GM23338 (cell line): ENCODE results near the gene CRYGA. TPM values are rescaled to one million over a fixed set of nuclear protein-coding genes. Genes with fewer than 3 reads are reported as not detected.

Experiments used
- ATAC-seq: fragments of 200-7000 bp; cut with Tn5 transposase; 3 replicates; pipeline ENCODE4 v1.9.1; 2020
- DNase-seq: peaks from one replicate; pipeline ENCODE4 v3.0.0-alpha.2; 2015; ENCODE audit warnings: low spot score
- H2AFZ ChIP-seq: fragments of 200-600 bp; sonication (generic); 2 replicates; pipeline ENCODE4 v1.8.0; 2016; ENCODE audit warnings: antibody characterized with exemption, mild to moderate bottlenecking, moderate library complexity
- H3F3A ChIP-seq: fragments of 200-600 bp; sonication (generic); replicated peaks from 2 replicates; pipeline ENCODE4 v1.8.0; 2017; ENCODE audit warnings: antibody characterized with exemption, mixed run types, low read depth
- H3K27ac ChIP-seq: fragments of 200-600 bp; sonication (generic); 2 replicates; pipeline ENCODE4 v1.6.1; 2016; ENCODE audit warnings: low read depth
- H3K27me3 ChIP-seq: fragments of 200-600 bp; sonication (generic); 2 replicates; pipeline ENCODE4 v1.8.0; 2016; ENCODE audit warnings: mild to moderate bottlenecking, mixed run types, moderate library complexity; ENCODE audit not compliant: insufficient read depth
- H3K36me3 ChIP-seq: fragments of 200-600 bp; sonication (generic); 2 replicates; pipeline ENCODE4 v1.8.0; 2016; ENCODE audit warnings: mild to moderate bottlenecking; ENCODE audit not compliant: insufficient read depth
- H3K4me1 ChIP-seq: fragments of 200-600 bp; sonication (generic); 2 replicates; pipeline ENCODE4 v1.8.0; 2016; ENCODE audit warnings: mild to moderate bottlenecking, moderate library complexity; ENCODE audit not compliant: insufficient read depth
- H3K4me2 ChIP-seq: fragments of 200-600 bp; sonication (generic); 2 replicates; pipeline ENCODE4 v1.7.1; 2017; ENCODE audit warnings: mixed run types
- H3K4me3 ChIP-seq: fragments of 200-600 bp; sonication (generic); 2 replicates; pipeline ENCODE4 v1.6.1; 2016; ENCODE audit warnings: mixed run types
- H3K79me2 ChIP-seq: fragments of 200-600 bp; sonication (generic); replicated peaks from 2 replicates; pipeline ENCODE4 v1.8.0; 2017; ENCODE audit warnings: mild to moderate bottlenecking; ENCODE audit not compliant: insufficient read depth
- H3K9me2 ChIP-seq: fragments of 200-600 bp; sonication (generic); 2 replicates; pipeline ENCODE4 v1.8.0; 2017; ENCODE audit not compliant: insufficient read depth
- H4K20me1 ChIP-seq: fragments of 200-600 bp; sonication (generic); replicated peaks from 2 replicates; pipeline ENCODE4 v1.8.0; 2017; ENCODE audit warnings: mild to moderate bottlenecking; ENCODE audit not compliant: insufficient read depth
- H3K27ac Mint-ChIP-seq: 2 replicates; pipeline ENCODE4 v1.8.0; 2020; ENCODE audit warnings: inconsistent platforms, mild to moderate bottlenecking, moderate library complexity, mixed read lengths
- H3K27me3 Mint-ChIP-seq: 3 replicates; pipeline ENCODE4 v1.8.0; 2022; ENCODE audit warnings: low read depth, mild to moderate bottlenecking, moderate library complexity, mixed read lengths, inconsistent platforms; ENCODE audit not compliant: insufficient read depth, poor library complexity
- H3K36me3 Mint-ChIP-seq: 3 replicates; pipeline ENCODE4 v1.8.0; 2021; ENCODE audit warnings: low read depth, mild to moderate bottlenecking, inconsistent platforms, moderate library complexity, mixed read lengths
- H3K4me1 Mint-ChIP-seq: 3 replicates; pipeline ENCODE4 v1.8.0; 2020; ENCODE audit warnings: mild to moderate bottlenecking, inconsistent platforms, mixed read lengths
- H3K4me3 Mint-ChIP-seq: 3 replicates; pipeline ENCODE4 v1.8.0; 2021; ENCODE audit warnings: moderate library complexity, mild to moderate bottlenecking, inconsistent platforms, mixed read lengths
- H3K9me3 Mint-ChIP-seq: 3 replicates; pipeline ENCODE4 v1.8.0; 2020; ENCODE audit warnings: moderate library complexity, mild to moderate bottlenecking, inconsistent platforms, mixed read lengths
- CREB1 ChIP-seq: fragments of 250-450 bp; sonication (Bioruptor Pico); IDR thresholded peaks from 2 replicates; pipeline ENCODE4 v1.5.0; 2020; ENCODE audit warnings: low read depth, mild to moderate bottlenecking, moderate library complexity
- EZH2 ChIP-seq: fragments of 200-600 bp; sonication (generic); IDR thresholded peaks from one replicate; pipeline ENCODE4 v1.8.0; 2017; ENCODE audit warnings: antibody characterized with exemption, mild to moderate bottlenecking, low read depth; ENCODE audit not compliant: unreplicated experiment
- EZH2phosphoT487 ChIP-seq: fragments of 200-600 bp; sonication (generic); IDR thresholded peaks from one replicate; pipeline ENCODE4 v1.8.1; 2018; ENCODE audit warnings: antibody characterized with exemption; ENCODE audit not compliant: unreplicated experiment
- JUNB ChIP-seq: IDR thresholded peaks from one replicate; pipeline ENCODE4 v1.6.1; 2016; ENCODE audit warnings: antibody characterized with exemption; ENCODE audit not compliant: unreplicated experiment
- POLR2AphosphoS5 ChIP-seq: IDR thresholded peaks from 2 replicates; pipeline ENCODE4 v1.6.1; 2016; ENCODE audit warnings: antibody characterized with exemption, low read depth
- STAT1 ChIP-seq: IDR thresholded peaks from one replicate; pipeline ENCODE4 v1.6.1; 2016; ENCODE audit warnings: antibody characterized with exemption; ENCODE audit not compliant: unreplicated experiment
- ZNF114 ChIP-seq: fragments of 250-450 bp; sonication (Bioruptor Pico); IDR thresholded peaks from 2 replicates; pipeline ENCODE4 v1.5.0; 2020; ENCODE audit warnings: mild to moderate bottlenecking, moderate library complexity
- ZNF331 ChIP-seq: fragments of 250-450 bp; sonication (Bioruptor Pico); IDR thresholded peaks from 2 replicates; pipeline ENCODE4 v1.5.0; 2020; ENCODE audit warnings: low read depth, mild to moderate bottlenecking, moderate library complexity
- polyA plus RNA-seq: library from polyadenylated mRNA; unstranded; fragments of >200 nt; fragmentation: Nextera tagmentation; extraction: Ambion mirVana; gene quantifications from 2 replicates; pipeline ENCODE4 v1.2.1, GENCODE V29; 2016
- total RNA-seq: library from RNA; depleted of rRNA; stranded (reverse); fragments of >200 nt; shearing (Covaris generic); gene quantifications from 2 replicates; pipeline ENCODE4 v1.2.3, GENCODE V29; 2014
- TF ChIP-seq, protein P1 (sequence below): IDR thresholded peaks from one replicate; pipeline ENCODE4 v1.6.1; 2018; ENCODE audit warnings: antibody characterized with exemption; ENCODE audit not compliant: unreplicated experiment
- TF ChIP-seq, protein P2 (sequence below): IDR thresholded peaks from 2 replicates; pipeline ENCODE4 v1.6.1; 2016; ENCODE audit warnings: antibody characterized with exemption

Gene CRYGA
- total and polyA plus RNA-seq, 2 experiments from 2014 or later, result not detected

DNA sequence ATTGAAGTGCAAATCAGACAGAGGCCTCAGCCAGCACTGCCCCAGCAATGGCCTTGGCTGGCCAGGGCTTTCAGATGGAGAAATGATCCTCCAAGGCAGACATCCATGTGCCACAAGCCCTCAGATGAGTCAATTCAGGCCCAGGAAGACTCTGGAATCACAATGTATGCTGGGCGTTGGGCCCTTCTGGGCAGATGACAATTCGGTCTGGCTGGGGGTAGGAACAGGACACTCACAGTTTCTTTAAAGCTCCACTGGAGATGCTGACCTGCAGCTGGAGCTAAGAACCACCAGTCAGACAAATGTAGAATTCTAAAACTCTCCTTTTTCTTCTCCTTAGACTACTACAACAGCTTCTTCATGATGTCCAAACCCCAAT, 26.7 kb downstream of the CRYGA start (continued):
- TF ChIP-seq, protein P1, sequence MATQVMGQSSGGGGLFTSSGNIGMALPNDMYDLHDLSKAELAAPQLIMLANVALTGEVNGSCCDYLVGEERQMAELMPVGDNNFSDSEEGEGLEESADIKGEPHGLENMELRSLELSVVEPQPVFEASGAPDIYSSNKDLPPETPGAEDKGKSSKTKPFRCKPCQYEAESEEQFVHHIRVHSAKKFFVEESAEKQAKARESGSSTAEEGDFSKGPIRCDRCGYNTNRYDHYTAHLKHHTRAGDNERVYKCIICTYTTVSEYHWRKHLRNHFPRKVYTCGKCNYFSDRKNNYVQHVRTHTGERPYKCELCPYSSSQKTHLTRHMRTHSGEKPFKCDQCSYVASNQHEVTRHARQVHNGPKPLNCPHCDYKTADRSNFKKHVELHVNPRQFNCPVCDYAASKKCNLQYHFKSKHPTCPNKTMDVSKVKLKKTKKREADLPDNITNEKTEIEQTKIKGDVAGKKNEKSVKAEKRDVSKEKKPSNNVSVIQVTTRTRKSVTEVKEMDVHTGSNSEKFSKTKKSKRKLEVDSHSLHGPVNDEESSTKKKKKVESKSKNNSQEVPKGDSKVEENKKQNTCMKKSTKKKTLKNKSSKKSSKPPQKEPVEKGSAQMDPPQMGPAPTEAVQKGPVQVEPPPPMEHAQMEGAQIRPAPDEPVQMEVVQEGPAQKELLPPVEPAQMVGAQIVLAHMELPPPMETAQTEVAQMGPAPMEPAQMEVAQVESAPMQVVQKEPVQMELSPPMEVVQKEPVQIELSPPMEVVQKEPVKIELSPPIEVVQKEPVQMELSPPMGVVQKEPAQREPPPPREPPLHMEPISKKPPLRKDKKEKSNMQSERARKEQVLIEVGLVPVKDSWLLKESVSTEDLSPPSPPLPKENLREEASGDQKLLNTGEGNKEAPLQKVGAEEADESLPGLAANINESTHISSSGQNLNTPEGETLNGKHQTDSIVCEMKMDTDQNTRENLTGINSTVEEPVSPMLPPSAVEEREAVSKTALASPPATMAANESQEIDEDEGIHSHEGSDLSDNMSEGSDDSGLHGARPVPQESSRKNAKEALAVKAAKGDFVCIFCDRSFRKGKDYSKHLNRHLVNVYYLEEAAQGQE, result no peak

DNA sequence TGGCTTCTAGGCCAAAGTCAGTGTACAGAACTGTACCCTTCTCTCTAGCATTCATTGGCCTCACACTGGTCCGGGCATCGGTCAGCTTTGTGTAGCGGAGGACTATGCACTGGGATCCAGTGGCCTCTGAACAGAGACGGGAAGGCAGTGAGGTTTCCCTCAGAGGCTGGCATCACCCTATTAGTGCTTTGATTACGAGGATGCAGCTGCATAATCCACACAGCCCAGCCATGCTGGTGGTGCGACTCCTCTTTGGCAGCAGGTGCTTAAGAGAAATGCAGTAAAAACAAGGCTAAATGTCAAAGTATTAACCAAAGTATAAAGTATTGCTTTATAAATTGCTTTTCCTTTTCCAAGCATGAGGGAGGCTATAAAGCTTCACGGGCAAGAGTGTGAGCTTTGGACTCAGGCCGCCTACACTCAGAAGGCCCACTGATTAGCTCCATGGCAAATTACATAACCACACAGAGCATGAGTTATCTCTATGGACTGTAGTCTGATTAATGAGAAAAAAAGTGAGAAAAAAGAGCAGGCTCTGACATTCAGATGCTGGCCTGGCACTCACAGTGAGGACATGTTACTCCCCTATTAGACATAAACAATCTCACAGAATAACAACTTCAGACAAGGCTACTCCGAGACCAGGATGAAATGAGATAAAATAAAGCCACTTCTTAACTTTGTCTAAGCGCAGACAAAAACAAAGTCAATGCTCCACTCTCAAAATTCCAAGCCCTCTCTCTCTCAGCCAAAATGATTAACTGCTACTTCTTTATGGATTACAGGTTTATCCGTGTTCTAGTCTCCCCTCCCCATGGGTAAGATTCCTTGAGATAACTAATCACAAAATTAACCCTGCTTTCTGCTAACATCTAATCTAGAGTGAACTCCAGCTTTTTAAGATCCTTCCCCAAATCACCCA, 27.3 kb downstream of the CRYGA start:
- Histone ChIP-seq H3K27ac (no peak overlapping the region), H3K4me1 (no peaks in the 10 kb centered on the region), H3K4me2 (no peak overlapping the region), H3K4me3 (no peak overlapping the region), H3F3A (no peaks in the 10 kb centered on the region), H3K9me2 (no peaks in the 10 kb centered on the region; the same call in 1 of the 2 replicates), H3K27me3 (no peaks in the 10 kb centered on the region), H2AFZ (no peak overlapping the region), H3K36me3 (no peaks in the 10 kb centered on the region), H4K20me1 (no peaks in the 10 kb centered on the region), H3K79me2 (no peaks in the 10 kb centered on the region)
- Mint-ChIP-seq H3K36me3 (peaks cover 26% of the 10 kb centered on the region), H3K4me3 (no peak overlapping the region), H3K9me3 (peaks cover 27% of the 10 kb centered on the region), H3K4me1 (no peaks in the 10 kb centered on the region), H3K27ac (no peak overlapping the region), H3K27me3 (peaks cover 3% of the 10 kb centered on the region)
- DNase-seq, result no peak
- TF ChIP-seq EZH2phosphoT487, result no peak
- TF ChIP-seq ZNF331 (CRISPR knock-in tag), result no peak
- no peak for TF ChIP-seq EZH2
- TF ChIP-seq STAT1, result no peak
- ATAC-seq, result no peak

DNA sequence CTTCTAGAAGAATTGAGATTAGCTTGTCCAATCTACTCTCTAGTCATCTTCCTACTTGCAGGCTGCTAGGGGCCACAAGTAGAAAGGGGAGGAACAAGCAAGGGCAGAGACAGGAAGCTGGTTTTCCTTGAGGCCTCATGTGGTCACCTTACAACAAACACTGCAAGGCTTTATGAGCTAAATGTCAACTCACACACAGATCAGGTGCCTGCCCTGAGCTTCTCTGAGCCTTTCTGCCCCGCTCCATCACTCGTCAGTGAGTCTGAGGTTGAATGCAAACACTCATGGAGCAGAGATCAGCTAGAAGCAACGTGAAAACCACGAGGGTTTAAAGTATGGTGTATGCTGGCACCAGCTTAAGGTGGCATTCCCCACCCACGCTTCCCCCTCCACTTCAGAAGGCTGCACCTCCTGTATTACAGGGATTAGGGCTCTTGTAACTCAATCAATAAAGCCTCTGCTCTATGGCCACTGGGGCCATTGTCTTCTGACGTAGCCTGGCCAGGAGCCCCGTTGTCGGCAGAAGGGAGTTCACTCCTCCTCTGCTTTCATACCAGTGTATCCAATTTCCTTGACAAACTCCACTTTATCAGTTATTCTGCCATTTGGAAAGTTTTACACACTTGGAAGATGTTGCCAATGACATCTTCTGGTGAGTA, 28.3 kb downstream of the CRYGA start:
- no peaks in the 10 kb centered on the region for H3K27me3 ChIP-seq
- no peaks in the 10 kb centered on the region for H3K4me1 Mint-ChIP-seq
- no peaks in the 10 kb centered on the region for H3K36me3 ChIP-seq
- peaks cover 3% of the 10 kb centered on the region for H3K27me3 Mint-ChIP-seq
- no peak overlapping the region for H3K4me3 ChIP-seq
- H3K9me2 ChIP-seq, result no peaks in the 10 kb centered on the region; the same call in 1 of the 2 replicates
- H3K27ac ChIP-seq, result no peak overlapping the region
- no peak overlapping the region for H3K27ac Mint-ChIP-seq
- peaks cover 26% of the 10 kb centered on the region for H3K36me3 Mint-ChIP-seq
- H3K79me2 ChIP-seq, result no peaks in the 10 kb centered on the region
- ATAC-seq (no peak), DNase-seq (no peak)
- H3K4me2 ChIP-seq, result no peak overlapping the region
- H4K20me1 ChIP-seq, result no peaks in the 10 kb centered on the region
- no peak overlapping the region for H3K4me3 Mint-ChIP-seq
- H2AFZ ChIP-seq, result peak overlapping the region; percentile 56; the same call in 1 of the 2 replicates
- H3K9me3 Mint-ChIP-seq, result peaks cover 27% of the 10 kb centered on the region
- H3K4me1 ChIP-seq, result no peaks in the 10 kb centered on the region
- no peaks in the 10 kb centered on the region for H3F3A ChIP-seq
- TF ChIP-seq POLR2AphosphoS5 (no peak), JUNB (no peak), ZNF114 (CRISPR knock-in tag) (no peak), STAT1 (no peak), EZH2phosphoT487 (no peak), CREB1 (CRISPR knock-in tag) (no peak)
- TF ChIP-seq, protein P1, result no peak
- TF ChIP-seq, protein P2, sequence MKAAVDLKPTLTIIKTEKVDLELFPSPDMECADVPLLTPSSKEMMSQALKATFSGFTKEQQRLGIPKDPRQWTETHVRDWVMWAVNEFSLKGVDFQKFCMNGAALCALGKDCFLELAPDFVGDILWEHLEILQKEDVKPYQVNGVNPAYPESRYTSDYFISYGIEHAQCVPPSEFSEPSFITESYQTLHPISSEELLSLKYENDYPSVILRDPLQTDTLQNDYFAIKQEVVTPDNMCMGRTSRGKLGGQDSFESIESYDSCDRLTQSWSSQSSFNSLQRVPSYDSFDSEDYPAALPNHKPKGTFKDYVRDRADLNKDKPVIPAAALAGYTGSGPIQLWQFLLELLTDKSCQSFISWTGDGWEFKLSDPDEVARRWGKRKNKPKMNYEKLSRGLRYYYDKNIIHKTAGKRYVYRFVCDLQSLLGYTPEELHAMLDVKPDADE, result no peak
